Hepatocyte (in vitro differentiated cells): Measurements from ENCODE around the gene KRT7. TPM values are rescaled to one million over a fixed set of nuclear protein-coding genes. Genes with fewer than 3 reads are reported as not detected.
"Not testable (repeated sequence)": the region's sequence is repeated elsewhere in the genome, so short reads cannot be mapped to it uniquely, and the experiment has no call there.

Source experiments
- DNase-seq: peaks from one replicate; pipeline ENCODE4 v3.0.0-alpha.2; 2016; ENCODE audit warnings: low spot score
- H2AFZ ChIP-seq: fragments of 200-600 bp; sonication (generic); 2 replicates; pipeline ENCODE4 v1.6.0; 2016; ENCODE audit warnings: antibody characterized with exemption, mild to moderate bottlenecking
- H3K27ac ChIP-seq: fragments of 200-600 bp; sonication (generic); 2 replicates; pipeline ENCODE4 v1.5.1; 2016; ENCODE audit warnings: mild to moderate bottlenecking
- H3K27me3 ChIP-seq: fragments of 200-600 bp; sonication (generic); 2 replicates; pipeline ENCODE4 v1.6.1; 2016
- H3K36me3 ChIP-seq: fragments of 200-600 bp; sonication (generic); replicated peaks from 2 replicates; pipeline ENCODE4 v1.5.1; 2016; ENCODE audit warnings: low read depth; ENCODE audit not compliant: insufficient read depth
- H3K4me1 ChIP-seq: fragments of 200-600 bp; sonication (generic); 2 replicates; pipeline ENCODE4 v1.5.1; 2016; ENCODE audit warnings: mild to moderate bottlenecking, moderate library complexity; ENCODE audit not compliant: insufficient read depth
- H3K4me2 ChIP-seq: fragments of 200-600 bp; sonication (generic); 2 replicates; pipeline ENCODE4 v1.6.0; 2016
- H3K4me3 ChIP-seq: fragments of 200-600 bp; sonication (generic); 2 replicates; pipeline ENCODE4 v1.5.1; 2016; ENCODE audit warnings: mild to moderate bottlenecking
- H3K79me2 ChIP-seq: fragments of 200-600 bp; sonication (generic); 2 replicates; pipeline ENCODE4 v1.6.0; 2017; ENCODE audit warnings: mild to moderate bottlenecking
- H3K9me2 ChIP-seq: fragments of 200-600 bp; sonication (generic); replicated peaks from 2 replicates; pipeline ENCODE4 v1.6.0; 2017; ENCODE audit warnings: mild to moderate bottlenecking; ENCODE audit not compliant: insufficient read depth
- H3K9me3 ChIP-seq: fragments of 200-600 bp; sonication (generic); 2 replicates; pipeline ENCODE4 v1.5.1; 2016; ENCODE audit warnings: low read depth, mild to moderate bottlenecking
- H4K20me1 ChIP-seq: fragments of 200-600 bp; sonication (generic); 2 replicates; pipeline ENCODE4 v1.6.0; 2016; ENCODE audit warnings: mild to moderate bottlenecking; ENCODE audit not compliant: insufficient read depth, poor library complexity, severe bottlenecking
- CTCF ChIP-seq: fragments of 200-600 bp; sonication (generic); IDR thresholded peaks from 2 replicates; pipeline ENCODE4 v1.5.1; 2016; ENCODE audit warnings: antibody characterized with exemption, mild to moderate bottlenecking; ENCODE audit not compliant: poor library complexity
- EZH2 ChIP-seq: fragments of 200-600 bp; sonication (generic); IDR thresholded peaks from 2 replicates; pipeline ENCODE4 v1.6.1; 2016; ENCODE audit warnings: antibody characterized with exemption, mild to moderate bottlenecking, borderline replicate concordance
- EZH2phosphoT487 ChIP-seq: fragments of 200-600 bp; sonication (generic); IDR thresholded peaks from one replicate; pipeline ENCODE4 v1.6.1; 2018; ENCODE audit warnings: antibody characterized with exemption, mild to moderate bottlenecking, low read depth, moderate library complexity; ENCODE audit not compliant: unreplicated experiment, severe bottlenecking
- WGBS: methylation state at CpG from one replicate; pipeline ENCODE4 v1.1.6; 2016; ENCODE audit warnings: low lambda C conversion rate; ENCODE audit errors: missing lambda C conversion rate; 5-methylcytosine and 5-hydroxymethylcytosine counted together
- polyA plus RNA-seq: library from polyadenylated mRNA; unstranded; fragments of >200 nt; fragmentation: Nextera tagmentation; extraction: Ambion mirVana; gene quantifications from 2 replicates; pipeline ENCODE4 v1.2.1, GENCODE V29; 2016
- total RNA-seq: library from RNA; depleted of rRNA; stranded (reverse); fragments of >200 nt; gene quantifications from 2 replicates; pipeline ENCODE4 v1.2.3, GENCODE V29; 2014

KRT7 gene
- total and polyA plus RNA-seq, 2 experiments from 2014 or later, result 27.1 to 33.3 TPM

GRCh38 chr12:52249511-52250047 is 16.5 kb downstream of the KRT7 start:
- H3K9me2 ChIP-seq, result no peaks in the 10 kb centered on the region
- no peak overlapping the region for H3K4me3 ChIP-seq
- H3K9me3 ChIP-seq, result no peaks in the 10 kb centered on the region
- H3K27ac ChIP-seq, result no peak overlapping the region
- peaks cover 9% of the 10 kb centered on the region for H3K27me3 ChIP-seq
- no peak overlapping the region for H3K4me2 ChIP-seq
- 93% methylated on average over 2 of the region's 2 CpGs for WGBS
- no peaks in the 10 kb centered on the region for H3K79me2 ChIP-seq
- H3K36me3 ChIP-seq, result no peaks in the 10 kb centered on the region
- DNase-seq, result no peak
- H4K20me1 ChIP-seq, result no peaks in the 10 kb centered on the region
- peaks cover 16% of the 10 kb centered on the region for H3K4me1 ChIP-seq
- TF ChIP-seq CTCF (no peak), EZH2 (no peak), EZH2phosphoT487 (no peak)
- no peak overlapping the region for H2AFZ ChIP-seq

- no peak for TF ChIP-seq EZH2phosphoT487
- TF ChIP-seq CTCF, result no peak
- no peak for TF ChIP-seq EZH2
- Histone ChIP-seq H3K4me1 (peaks cover 14% of the 10 kb centered on the region), H2AFZ (no peak overlapping the region), H3K9me2 (no peaks in the 10 kb centered on the region), H3K4me2 (no peak overlapping the region), H3K9me3 (no peaks in the 10 kb centered on the region), H3K4me3 (no peak overlapping the region), H3K27me3 (peaks cover 16% of the 10 kb centered on the region), H3K27ac (no peak overlapping the region), H3K36me3 (no peaks in the 10 kb centered on the region), H4K20me1 (no peaks in the 10 kb centered on the region), H3K79me2 (no peaks in the 10 kb centered on the region)
- WGBS, result 43% methylated on average over 30 of the region's 52 CpGs
- DNase-seq, result no peak
Measured at GRCh38 chr12:52250048-52250990, 17.3 kb downstream of the KRT7 start.

- Histone ChIP-seq H3K27me3 (peaks cover 27% of the 10 kb centered on the region), H3K27ac (no peak overlapping the region), H3K36me3 (no peaks in the 10 kb centered on the region), H3K4me1 (peaks cover 14% of the 10 kb centered on the region), H3K4me2 (no peak overlapping the region), H3K9me3 (no peaks in the 10 kb centered on the region), H3K4me3 (no peak overlapping the region), H4K20me1 (no peaks in the 10 kb centered on the region), H2AFZ (no peak overlapping the region), H3K79me2 (no peaks in the 10 kb centered on the region), H3K9me2 (no peaks in the 10 kb centered on the region)
- DNase-seq, result no peak
- 70% methylated on average over 9 of the region's 9 CpGs for WGBS
- TF ChIP-seq CTCF (no peak), EZH2phosphoT487 (no peak), EZH2 (no peak)
Measured at GRCh38 chr12:52251367-52252051, 18.5 kb downstream of the KRT7 start.

GRCh38 chr12:52252175-52252615 is 19.2 kb downstream of the KRT7 start:
- H3K9me2 ChIP-seq, H3K4me1 ChIP-seq, H2AFZ ChIP-seq, H3K36me3 ChIP-seq, H3K79me2 ChIP-seq, H3K4me3 ChIP-seq, DNase-seq, H3K9me3 ChIP-seq, H3K27ac ChIP-seq, H3K4me2 ChIP-seq, H4K20me1 ChIP-seq: not testable (repeated sequence)
- 83% methylated on average over 8 of the region's 8 CpGs for WGBS
- H3K27me3 ChIP-seq, result peaks cover 33% of the 10 kb centered on the region
